Caco-2 (cell line): Measurements from ENCODE around the gene INHBA. TPM values are rescaled to one million over a fixed set of nuclear protein-coding genes. Genes with fewer than 3 reads are reported as not detected.

Experiments used
- BruUV-seq: library from RNA; stranded (reverse); fragments of 400-500 nt; replicated peaks from 2 replicates; lab custom pipeline; 2021; lab: Mats Ljungman, UMichigan
- CTCF ChIA-PET: fragments of 300-600 bp; sonication (Branson Sonifier 250); formaldehyde crosslinking; loops from one replicate; lab custom pipeline; 2022; ENCODE audit warnings: antibody characterized with exemption; lab: Charles Lee
- POLR2A ChIA-PET: fragments of 300-600 bp; sonication (Branson Sonifier 250); formaldehyde crosslinking; loops from one replicate; lab custom pipeline; 2022; ENCODE audit warnings: antibody characterized with exemption; lab: Charles Lee
- DNase-seq, 2 experiments: peaks; one replicate each; pipeline versions ENCODE4 v3.0.0 to v3.0.0-alpha.2; 2020 to 2022
- H3K27me3 ChIP-seq: replicated peaks from 2 replicates; pipeline ENCODE4 v1.6.0; 2011; ENCODE audit warnings: low read length; ENCODE audit not compliant: control insufficient read depth, insufficient read depth
- H3K36me3 ChIP-seq: 2 replicates; pipeline ENCODE4 v1.5.1; 2011; ENCODE audit warnings: low read length; ENCODE audit not compliant: control insufficient read depth, insufficient read depth
- H3K4me1 ChIP-seq: fragments of 250-450 bp; sonication (Bioruptor Pico); 2 replicates; pipeline ENCODE4 v1.5.1; 2020; ENCODE audit warnings: mild to moderate bottlenecking
- H3K4me3 ChIP-seq: 2 replicates; pipeline ENCODE4 v1.5.1; 2011; ENCODE audit warnings: low read depth, mild to moderate bottlenecking, control low read depth, low read length
- H3K9me3 ChIP-seq: fragments of 250-450 bp; sonication (Bioruptor Pico); 2 replicates; pipeline ENCODE4 v1.5.1; 2020; ENCODE audit warnings: mild to moderate bottlenecking, moderate library complexity
- H3K27ac Mint-ChIP-seq: one replicate; pipeline ENCODE4 v1.8.0; 2022; ENCODE audit warnings: mixed read lengths; ENCODE audit not compliant: unreplicated experiment
- H3K27me3 Mint-ChIP-seq: one replicate; pipeline ENCODE4 v1.8.0; 2022; ENCODE audit warnings: mixed read lengths; ENCODE audit not compliant: insufficient read depth, unreplicated experiment
- H3K36me3 Mint-ChIP-seq: one replicate; pipeline ENCODE4 v1.8.0; 2022; ENCODE audit warnings: mild to moderate bottlenecking, mixed read lengths; ENCODE audit not compliant: insufficient read depth, unreplicated experiment
- H3K4me1 Mint-ChIP-seq: one replicate; pipeline ENCODE4 v1.8.0; 2022; ENCODE audit warnings: low read depth, mixed read lengths; ENCODE audit not compliant: unreplicated experiment
- H3K4me3 Mint-ChIP-seq: one replicate; pipeline ENCODE4 v1.8.0; 2022; ENCODE audit warnings: mild to moderate bottlenecking, moderate library complexity, mixed read lengths; ENCODE audit not compliant: unreplicated experiment
- H3K9me3 Mint-ChIP-seq: one replicate; pipeline ENCODE4 v1.8.0; 2022; ENCODE audit warnings: mixed read lengths; ENCODE audit not compliant: unreplicated experiment
- intact Hi-C: fragments of 100-400 bp; cut with micrococcal nuclease; formaldehyde crosslinking; loops from one replicate; pipeline ENCODE4 v1.10.0; 2022; ENCODE audit not compliant: unreplicated experiment
- total RNA-seq: library from RNA; stranded (reverse); gene quantifications from 2 replicates; pipeline ENCODE4 v1.2.3, GENCODE V29; 2022
- TF ChIP-seq, protein P1 (sequence below), 2 experiments: fragments of 200-600 bp in 1 of 2; IDR thresholded peaks; 1 replicate in 1 of 2; 2 replicates in 1 of 2; pipeline versions ENCODE4 v1.5.1 to v1.8.0; 2011 to 2022; ENCODE audit warnings: antibody characterized with exemption in 1 of 2, control low read depth in 1 of 2, inconsistent platforms in 1 of 2, low read depth in 1 of 2, low read length in 1 of 2, mild to moderate bottlenecking in 1 of 2, moderate library complexity in 1 of 2; ENCODE audit not compliant: insufficient read depth in 1 of 2, severe bottlenecking in 1 of 2, unreplicated experiment in 1 of 2

The INHBA gene
- total RNA-seq, 1 experiment from 2014 or later, result 0.52 TPM

DNA sequence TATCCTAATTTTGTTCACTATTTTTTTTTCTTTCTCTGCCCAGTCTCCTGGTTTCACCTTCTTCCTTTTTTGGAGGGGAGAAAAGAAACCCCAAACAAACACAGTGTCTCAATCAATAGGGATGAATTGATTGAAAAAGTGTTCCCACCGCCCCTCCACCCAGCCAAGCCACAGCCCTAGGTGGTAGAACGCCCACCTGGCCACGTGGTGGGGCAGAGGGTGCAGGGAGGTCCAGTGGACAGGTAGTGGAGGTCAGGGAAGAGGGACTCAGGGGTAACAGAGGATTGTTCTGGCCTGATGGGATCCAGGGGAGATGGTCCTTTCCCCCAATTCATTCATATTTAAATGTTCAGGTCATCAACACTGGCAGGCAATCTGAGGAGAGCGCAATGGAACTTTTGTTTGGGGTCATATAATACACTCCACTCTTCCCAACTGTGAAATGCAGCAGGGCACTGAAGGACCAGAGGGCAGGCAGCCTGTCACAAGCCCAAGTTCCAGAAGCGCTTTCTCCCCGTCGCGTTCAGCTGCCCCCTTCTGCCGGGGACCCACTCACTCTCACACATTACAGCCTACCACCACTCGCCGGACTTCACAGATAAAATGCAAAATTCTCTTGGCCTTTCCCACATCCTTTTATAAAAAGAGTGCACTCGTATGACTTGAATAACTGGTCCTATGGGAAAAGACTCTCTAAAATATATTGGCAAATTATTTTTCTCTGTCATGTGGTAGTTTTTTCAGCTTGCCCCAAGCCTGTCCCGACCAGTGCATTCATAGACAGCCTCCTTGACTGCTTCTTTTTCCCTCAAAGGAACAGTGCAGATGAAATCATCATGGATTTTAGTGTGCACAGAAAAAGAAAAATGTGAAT is 1.6 kb downstream of the INHBA start:
- no peak for DNase-seq
- ChIA-PET CTCF (no interaction called here), POLR2A (no interaction called here)
- no peaks in the 10 kb centered on the region for H3K36me3 ChIP-seq
- no TSS peak for BruUV-seq
- Mint-ChIP-seq H3K4me3 (no peak overlapping the region), H3K36me3 (no peaks in the 10 kb centered on the region), H3K27me3 (peaks cover 6% of the 10 kb centered on the region), H3K9me3 (no peaks in the 10 kb centered on the region), H3K27ac (no peak overlapping the region), H3K4me1 (peaks cover 17% of the 10 kb centered on the region)
- intact Hi-C loops, result no loop called here
- H3K4me1 ChIP-seq, result no peaks in the 10 kb centered on the region
- TF ChIP-seq, protein P1, sequence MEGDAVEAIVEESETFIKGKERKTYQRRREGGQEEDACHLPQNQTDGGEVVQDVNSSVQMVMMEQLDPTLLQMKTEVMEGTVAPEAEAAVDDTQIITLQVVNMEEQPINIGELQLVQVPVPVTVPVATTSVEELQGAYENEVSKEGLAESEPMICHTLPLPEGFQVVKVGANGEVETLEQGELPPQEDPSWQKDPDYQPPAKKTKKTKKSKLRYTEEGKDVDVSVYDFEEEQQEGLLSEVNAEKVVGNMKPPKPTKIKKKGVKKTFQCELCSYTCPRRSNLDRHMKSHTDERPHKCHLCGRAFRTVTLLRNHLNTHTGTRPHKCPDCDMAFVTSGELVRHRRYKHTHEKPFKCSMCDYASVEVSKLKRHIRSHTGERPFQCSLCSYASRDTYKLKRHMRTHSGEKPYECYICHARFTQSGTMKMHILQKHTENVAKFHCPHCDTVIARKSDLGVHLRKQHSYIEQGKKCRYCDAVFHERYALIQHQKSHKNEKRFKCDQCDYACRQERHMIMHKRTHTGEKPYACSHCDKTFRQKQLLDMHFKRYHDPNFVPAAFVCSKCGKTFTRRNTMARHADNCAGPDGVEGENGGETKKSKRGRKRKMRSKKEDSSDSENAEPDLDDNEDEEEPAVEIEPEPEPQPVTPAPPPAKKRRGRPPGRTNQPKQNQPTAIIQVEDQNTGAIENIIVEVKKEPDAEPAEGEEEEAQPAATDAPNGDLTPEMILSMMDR (IDR thresholded peaks at IDR 0.05; ENCODE audit: insufficient read depth in 1 of 2, low read depth in 1 of 2, low read length in 1 of 2, severe bottlenecking in 1 of 2, unreplicated experiment in 1 of 2), result no peak
- no peak overlapping the region for H3K4me3 ChIP-seq
- H3K9me3 ChIP-seq, result no peaks in the 10 kb centered on the region
- H3K27me3 ChIP-seq, result no peaks in the 10 kb centered on the region

DNA sequence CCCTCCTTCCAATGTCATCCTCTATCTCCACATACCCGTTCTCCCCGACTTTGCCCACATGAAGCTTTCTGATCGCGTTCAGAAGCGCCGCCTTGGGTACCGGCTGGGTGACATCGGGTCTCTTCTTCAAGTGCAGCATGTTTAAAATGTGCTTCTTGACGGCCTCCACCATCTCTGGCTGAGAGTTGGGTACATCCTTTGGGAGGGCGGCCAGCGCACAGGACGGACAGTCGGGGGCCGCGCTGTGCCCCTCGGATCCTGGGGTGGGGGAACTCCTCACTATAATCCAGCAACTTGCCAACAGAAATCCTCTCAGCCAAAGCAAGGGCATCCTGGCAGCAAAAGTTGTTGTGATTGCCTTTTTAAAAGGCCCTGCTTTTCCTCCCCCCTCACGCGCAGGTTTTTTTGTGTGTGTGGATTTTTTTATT is 2.8 kb downstream of the INHBA start:
- H3K27me3 Mint-ChIP-seq, result peaks cover 6% of the 10 kb centered on the region
- no peak overlapping the region for H3K27ac Mint-ChIP-seq
- no peak for DNase-seq
- POLR2A ChIA-PET, result no interaction called here
- peaks cover 3% of the 10 kb centered on the region; the same call in 1 of the 2 replicates for H3K4me1 ChIP-seq
- no peaks in the 10 kb centered on the region for H3K9me3 Mint-ChIP-seq
- H3K4me3 ChIP-seq, result no peak overlapping the region
- BruUV-seq, result no TSS peak
- H3K36me3 Mint-ChIP-seq, result no peaks in the 10 kb centered on the region
- H3K4me1 Mint-ChIP-seq, result peaks cover 24% of the 10 kb centered on the region
- no peaks in the 10 kb centered on the region for H3K27me3 ChIP-seq
- H3K9me3 ChIP-seq, result no peaks in the 10 kb centered on the region
- intact Hi-C loops, result no loop called here
- H3K36me3 ChIP-seq, result no peaks in the 10 kb centered on the region
- TF ChIP-seq, protein P1 (IDR thresholded peaks at IDR 0.05; ENCODE audit: insufficient read depth in 1 of 2, low read depth in 1 of 2, low read length in 1 of 2, severe bottlenecking in 1 of 2, unreplicated experiment in 1 of 2), result no peak
- no peak overlapping the region for H3K4me3 Mint-ChIP-seq
- CTCF ChIA-PET, result no interaction called here

DNA sequence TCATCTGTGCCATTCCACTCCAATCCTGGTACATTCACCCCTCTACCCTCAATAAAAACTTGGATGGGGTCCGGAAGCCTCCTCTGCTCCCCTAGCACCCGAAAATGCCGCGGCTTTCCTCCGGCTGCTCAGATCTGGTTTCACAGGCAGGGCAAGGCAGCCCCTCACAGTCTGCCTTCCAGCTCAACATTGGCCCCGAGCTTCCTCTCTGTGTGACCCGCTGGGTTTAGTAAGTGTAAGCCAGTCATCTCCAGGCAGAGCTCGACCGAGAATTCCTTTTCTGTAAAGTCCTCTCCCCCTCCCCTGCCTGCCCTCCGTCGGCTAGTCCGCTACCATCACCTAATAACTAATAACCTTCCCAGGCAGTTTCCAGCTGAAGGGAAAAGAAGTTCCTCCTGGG is 3.4 kb downstream of the INHBA start:
- Mint-ChIP-seq H3K4me3 (no peak overlapping the region), H3K4me1 (peaks cover 24% of the 10 kb centered on the region), H3K27me3 (peaks cover 6% of the 10 kb centered on the region), H3K36me3 (no peaks in the 10 kb centered on the region), H3K27ac (no peak overlapping the region), H3K9me3 (no peaks in the 10 kb centered on the region)
- TF ChIP-seq, protein P1 (IDR thresholded peaks at IDR 0.05; ENCODE audit: insufficient read depth in 1 of 2, low read depth in 1 of 2, low read length in 1 of 2, severe bottlenecking in 1 of 2, unreplicated experiment in 1 of 2), result no peak
- BruUV-seq, result no TSS peak
- H3K9me3 ChIP-seq, result no peaks in the 10 kb centered on the region
- ChIA-PET CTCF (no interaction called here), POLR2A (no interaction called here)
- peaks cover 3% of the 10 kb centered on the region; the same call in 1 of the 2 replicates for H3K4me1 ChIP-seq
- H3K27me3 ChIP-seq, result no peaks in the 10 kb centered on the region
- no peaks in the 10 kb centered on the region for H3K36me3 ChIP-seq
- DNase-seq, result no peak
- H3K4me3 ChIP-seq, result no peak overlapping the region
- intact Hi-C loops, result no loop called here
